AG09309 (cell line): ENCODE data around the gene ZNF33A.

Source experiments
- DNase-seq: peaks from one replicate; pipeline ENCODE4 v3.0.0-alpha.2; 2010; ENCODE audit warnings: low read depth
- H3K4me3 ChIP-seq: 2 replicates; pipeline ENCODE4 v1.5.1; 2011; ENCODE audit warnings: mild to moderate bottlenecking, low read depth, low read length, moderate library complexity; ENCODE audit not compliant: control insufficient read depth
- TF ChIP-seq, protein P1 (sequence below): IDR thresholded peaks from 2 replicates; pipeline ENCODE4 v1.5.1; 2011; ENCODE audit warnings: mild to moderate bottlenecking, low read depth, low read length, inconsistent platforms; ENCODE audit not compliant: insufficient read depth, control insufficient read depth; ENCODE audit errors: missing control alignments

Gene ZNF33A

GRCh38 chr10:38103756-38104155 is 93.3 kb downstream of the ZNF33A start:
- no peak for DNase-seq
- TF ChIP-seq, protein P1, sequence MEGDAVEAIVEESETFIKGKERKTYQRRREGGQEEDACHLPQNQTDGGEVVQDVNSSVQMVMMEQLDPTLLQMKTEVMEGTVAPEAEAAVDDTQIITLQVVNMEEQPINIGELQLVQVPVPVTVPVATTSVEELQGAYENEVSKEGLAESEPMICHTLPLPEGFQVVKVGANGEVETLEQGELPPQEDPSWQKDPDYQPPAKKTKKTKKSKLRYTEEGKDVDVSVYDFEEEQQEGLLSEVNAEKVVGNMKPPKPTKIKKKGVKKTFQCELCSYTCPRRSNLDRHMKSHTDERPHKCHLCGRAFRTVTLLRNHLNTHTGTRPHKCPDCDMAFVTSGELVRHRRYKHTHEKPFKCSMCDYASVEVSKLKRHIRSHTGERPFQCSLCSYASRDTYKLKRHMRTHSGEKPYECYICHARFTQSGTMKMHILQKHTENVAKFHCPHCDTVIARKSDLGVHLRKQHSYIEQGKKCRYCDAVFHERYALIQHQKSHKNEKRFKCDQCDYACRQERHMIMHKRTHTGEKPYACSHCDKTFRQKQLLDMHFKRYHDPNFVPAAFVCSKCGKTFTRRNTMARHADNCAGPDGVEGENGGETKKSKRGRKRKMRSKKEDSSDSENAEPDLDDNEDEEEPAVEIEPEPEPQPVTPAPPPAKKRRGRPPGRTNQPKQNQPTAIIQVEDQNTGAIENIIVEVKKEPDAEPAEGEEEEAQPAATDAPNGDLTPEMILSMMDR: no peak
- H3K4me3 ChIP-seq: no peak overlapping the region

- no peak overlapping the region for H3K4me3 ChIP-seq
- no peak for DNase-seq
- TF ChIP-seq, protein P1: no peak
These were observed 101.7 kb downstream of the ZNF33A start for GRCh38 chr10:38112159-38112558.
